Measurements from ENCODE around the gene AP1G2.
"Not testable (repeated sequence)": the region's sequence is repeated elsewhere in the genome, so short reads cannot be mapped to it uniquely, and the experiment has no call there.

AP1G2 gene, protein sequence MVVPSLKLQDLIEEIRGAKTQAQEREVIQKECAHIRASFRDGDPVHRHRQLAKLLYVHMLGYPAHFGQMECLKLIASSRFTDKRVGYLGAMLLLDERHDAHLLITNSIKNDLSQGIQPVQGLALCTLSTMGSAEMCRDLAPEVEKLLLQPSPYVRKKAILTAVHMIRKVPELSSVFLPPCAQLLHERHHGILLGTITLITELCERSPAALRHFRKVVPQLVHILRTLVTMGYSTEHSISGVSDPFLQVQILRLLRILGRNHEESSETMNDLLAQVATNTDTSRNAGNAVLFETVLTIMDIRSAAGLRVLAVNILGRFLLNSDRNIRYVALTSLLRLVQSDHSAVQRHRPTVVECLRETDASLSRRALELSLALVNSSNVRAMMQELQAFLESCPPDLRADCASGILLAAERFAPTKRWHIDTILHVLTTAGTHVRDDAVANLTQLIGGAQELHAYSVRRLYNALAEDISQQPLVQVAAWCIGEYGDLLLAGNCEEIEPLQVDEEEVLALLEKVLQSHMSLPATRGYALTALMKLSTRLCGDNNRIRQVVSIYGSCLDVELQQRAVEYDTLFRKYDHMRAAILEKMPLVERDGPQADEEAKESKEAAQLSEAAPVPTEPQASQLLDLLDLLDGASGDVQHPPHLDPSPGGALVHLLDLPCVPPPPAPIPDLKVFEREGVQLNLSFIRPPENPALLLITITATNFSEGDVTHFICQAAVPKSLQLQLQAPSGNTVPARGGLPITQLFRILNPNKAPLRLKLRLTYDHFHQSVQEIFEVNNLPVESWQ

DNA sequence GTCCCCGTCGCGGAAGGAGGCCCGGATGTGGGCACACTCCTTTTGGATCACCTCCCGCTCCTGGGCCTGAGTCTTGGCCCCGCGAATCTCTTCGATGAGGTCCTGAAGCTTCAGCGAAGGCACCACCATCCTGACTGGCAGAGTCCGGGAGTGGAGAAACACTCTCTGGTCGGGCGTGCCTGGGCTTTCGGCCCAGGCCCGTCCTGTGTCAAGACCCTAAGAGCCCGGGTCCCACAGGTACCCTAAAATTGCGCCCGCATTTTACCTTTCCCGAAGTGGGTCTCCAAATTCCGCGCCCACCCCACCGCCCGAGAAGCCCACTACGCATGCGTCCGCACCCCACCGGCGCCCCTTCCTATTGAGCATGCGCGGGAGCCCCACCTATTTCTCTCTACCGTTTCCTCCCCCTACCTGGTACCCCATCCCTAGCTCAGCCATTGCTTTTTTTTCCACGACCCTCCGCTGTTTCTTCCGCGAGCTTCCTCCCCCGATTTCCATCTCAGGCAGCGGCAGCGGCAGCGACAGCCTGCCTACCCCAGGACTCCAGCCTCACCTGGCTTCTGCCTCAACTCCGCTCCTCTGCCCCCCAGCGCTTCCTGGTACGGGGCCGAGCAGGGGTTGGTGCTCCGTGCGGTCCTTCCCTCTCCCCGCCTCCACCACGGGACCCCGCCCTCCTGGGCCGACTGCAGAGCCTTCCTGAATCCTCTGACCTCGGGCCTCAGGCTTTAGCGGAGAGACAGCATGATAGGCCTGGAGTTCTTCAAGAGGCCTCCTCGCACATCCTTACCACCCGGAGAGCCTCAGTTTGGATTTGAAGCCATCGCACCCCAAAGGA, at the start of gene AP1G2:
Gene AP1G2 (minus strand): TSS at position 606 of the 835 bp plus-strand sequence. CDS start 477 bp downstream, at position 129.
- DNase-seq: peak in 53 of 58 donors; percentile 52 to 84 (median 67)

DNA sequence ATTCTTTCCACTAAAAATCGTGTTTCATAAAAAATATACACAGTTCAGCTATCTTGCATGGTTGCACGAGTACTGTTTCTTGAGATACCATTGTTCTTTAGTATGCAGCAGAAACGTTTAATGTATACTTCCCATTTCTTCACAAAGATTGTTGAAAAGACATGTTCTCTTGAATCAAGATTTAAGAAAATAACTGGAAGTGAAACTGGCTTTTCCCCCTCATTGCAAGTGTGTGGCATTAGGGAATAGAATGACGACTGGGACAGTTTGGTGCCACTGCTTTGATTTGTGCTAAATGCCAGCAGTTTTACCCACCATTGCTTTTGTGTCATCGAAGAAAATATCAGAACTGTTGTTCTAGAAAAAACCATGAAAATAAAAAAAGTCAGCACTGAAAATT, 48.3 kb upstream of the AP1G2 start:
- DNase-seq: no peak

DNA sequence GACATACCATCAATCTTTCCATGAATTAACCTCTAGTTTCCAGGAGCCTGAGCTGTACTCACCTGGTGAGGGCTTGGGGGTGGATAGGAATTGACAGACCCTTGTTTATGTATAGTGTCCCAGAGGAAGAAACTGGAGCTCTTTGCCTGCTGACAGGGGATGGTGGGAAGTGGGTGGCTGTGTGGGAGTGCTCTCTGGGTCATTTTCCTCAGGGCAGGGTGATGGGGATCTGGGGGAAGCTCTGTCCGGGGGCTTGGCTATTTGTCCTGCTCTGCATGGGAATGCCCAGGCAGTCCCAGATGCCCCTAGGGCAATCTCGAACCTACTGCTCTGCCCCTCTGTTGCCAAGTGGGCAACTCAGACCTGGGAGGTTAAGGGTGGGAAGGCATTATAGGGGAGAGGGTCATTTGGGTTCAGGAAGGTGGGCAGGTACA, 46.8 kb upstream of the AP1G2 start:
- no peak for DNase-seq

DNA sequence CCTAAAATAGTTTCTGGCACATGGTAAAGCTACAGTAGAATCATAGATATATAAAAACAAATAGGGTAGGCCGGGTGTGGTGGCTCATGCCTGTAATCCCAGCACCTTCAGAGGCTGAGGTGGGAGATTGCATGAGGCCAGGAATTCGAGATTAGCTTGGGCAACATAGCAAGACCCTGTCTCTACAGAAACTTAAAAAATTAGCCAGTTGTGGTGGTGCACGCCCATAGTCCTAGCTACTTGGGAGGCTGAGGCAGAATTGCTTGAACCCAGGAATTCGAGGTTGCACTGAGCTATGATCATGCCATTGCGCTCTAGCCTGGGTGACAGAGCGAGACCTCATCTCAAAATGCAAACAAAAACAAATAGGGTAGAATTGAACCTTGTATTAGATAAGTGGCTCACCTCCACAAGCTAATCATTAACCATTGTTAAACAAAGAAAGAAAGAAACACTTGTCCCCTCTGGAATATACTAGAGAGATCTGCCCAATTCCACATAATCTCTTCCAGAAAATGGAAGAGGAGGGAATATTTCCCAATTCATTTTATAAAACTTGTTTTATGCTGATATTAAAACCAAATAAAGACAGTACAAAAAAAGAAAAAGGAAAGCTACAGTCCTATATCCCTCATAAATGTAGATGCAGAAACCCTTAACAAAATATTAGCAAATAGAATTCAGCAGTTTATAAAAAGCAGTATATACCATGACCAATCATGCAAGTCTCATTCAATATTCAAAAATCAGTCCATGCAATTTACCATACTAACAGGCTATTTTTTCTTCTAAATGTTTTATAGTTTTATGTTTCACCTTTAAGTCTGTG, 45.9 kb upstream of the AP1G2 start:
- no peak for DNase-seq

DNA sequence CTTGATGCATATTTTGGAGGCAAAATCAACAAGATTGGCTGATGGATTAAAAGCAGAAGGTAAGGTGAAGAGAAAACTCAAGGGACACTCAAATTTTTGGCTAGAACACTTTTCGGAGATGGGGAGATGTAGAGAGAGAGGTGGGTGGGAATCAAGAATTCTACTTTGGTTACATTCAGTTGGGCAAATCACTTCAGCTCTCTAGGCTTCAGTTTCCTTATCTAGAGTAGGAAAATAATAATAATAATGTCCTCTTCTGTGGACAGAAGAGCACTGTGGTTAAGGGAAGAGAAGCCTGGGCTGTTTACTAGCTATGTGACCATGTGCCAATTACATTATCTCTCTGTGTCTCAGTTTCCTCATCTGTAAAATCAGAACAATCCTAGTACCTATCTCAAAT, 45.2 kb upstream of the AP1G2 start:
- DNase-seq: no peak

DNA sequence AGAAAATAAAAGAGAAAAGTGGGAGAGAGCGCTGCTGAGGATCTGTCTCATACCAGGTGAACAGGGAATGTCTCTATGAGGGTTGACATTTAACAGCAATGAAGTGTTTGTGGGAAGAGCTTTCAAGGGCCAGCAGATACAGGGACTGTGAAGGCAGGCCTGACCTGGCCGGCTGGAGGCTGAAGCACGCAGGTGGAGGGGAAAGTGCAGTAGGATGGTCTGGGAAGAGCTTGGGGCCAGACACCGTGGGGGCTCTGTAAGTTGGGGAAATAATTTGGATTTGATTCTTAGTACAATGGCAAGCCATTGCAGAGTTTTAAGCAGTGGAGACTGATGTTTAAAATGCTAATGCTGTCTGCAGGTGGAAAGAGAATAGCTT, 44.8 kb upstream of the AP1G2 start:
- no peak for DNase-seq

DNA sequence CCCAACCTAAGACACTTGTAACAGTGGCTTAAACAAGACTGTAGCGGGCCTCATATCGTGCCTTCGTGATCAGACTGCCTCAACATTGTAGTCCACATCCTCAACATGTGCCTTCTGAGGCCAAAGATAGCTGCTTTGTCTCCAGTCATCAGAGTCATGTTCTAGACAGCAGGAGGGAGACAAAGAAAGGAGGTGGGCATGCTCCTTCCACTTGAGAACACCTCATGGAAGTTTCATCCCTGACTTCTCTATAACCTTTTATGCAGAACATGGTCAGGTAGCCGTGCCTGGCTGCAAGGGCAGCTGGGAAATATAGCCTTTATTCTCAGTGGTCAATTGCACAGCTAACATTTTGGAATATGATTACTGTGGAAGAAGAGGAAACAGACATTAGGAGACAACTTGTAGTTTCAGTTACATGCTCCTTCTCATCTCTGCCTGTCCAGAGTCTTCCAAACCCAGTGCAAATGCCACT, 43.3 kb upstream of the AP1G2 start:
- DNase-seq: no peak

DNA sequence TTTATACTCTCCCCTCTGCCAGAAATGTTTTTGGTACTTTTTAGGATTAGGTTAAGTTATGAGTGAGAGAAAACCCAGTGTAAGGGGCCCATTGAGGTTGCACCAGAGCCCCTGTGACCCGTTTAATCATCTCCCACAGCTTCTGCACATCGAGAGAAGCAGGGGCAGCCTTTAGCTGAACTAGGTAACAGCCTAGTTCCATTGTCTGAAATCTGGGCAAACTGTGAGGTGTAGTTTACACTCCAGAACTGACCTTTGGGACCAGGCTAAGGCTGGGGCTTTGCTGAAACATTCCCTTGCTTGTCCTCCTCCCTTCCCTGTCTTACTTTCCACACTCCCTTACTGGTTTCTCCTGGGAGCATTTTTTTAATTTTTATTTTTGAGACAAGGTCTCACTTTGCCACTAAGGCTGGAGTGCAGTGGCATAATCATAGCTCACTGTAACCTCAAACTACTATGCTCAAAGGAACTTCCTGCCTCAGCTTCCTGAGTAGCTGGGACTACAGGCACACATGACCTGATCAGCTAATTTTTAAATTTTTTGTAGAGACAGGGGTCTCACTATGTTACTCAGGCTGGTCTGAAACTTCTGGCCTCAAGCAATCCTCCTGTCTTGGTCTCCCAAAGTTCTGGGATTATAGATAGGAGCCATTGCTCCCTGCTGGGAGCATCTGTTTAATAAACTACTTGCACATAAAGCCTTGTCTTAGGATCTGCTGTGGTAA, 42.7 kb upstream of the AP1G2 start:
- DNase-seq: no peak

DNA sequence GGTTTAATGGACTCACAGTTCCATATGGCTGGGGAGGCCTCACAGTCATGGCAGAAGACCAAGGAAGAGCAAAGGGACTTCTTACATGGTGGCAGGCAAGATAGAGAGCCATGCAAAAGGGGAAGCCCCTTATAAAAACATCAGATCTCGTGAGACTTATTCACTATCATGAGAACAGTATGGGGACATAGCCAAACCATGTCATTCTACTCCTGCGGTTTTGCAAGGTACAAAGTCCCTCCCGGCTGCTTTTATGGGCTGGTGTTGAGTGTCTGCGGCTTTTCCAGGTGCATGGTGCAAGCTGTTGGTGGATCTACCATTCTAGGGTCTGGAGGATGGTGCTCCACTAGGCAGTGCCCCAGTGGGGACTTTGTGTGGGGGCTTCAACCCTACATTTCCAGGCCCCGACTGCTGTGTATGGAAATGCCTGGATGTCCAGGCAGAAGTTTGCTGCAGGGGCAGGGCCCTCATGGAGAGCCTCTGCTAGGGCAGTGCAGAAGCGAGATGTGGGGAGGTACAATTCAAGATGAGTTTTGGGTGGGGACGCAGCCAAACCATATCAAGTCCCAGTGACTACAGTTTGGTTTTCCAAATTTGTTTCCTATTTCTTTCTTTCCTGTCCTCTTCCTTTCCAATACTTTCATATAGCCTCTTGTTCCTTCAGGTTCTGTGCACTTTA, 42.0 kb upstream of the AP1G2 start:
- not testable (repeated sequence) for DNase-seq

DNA sequence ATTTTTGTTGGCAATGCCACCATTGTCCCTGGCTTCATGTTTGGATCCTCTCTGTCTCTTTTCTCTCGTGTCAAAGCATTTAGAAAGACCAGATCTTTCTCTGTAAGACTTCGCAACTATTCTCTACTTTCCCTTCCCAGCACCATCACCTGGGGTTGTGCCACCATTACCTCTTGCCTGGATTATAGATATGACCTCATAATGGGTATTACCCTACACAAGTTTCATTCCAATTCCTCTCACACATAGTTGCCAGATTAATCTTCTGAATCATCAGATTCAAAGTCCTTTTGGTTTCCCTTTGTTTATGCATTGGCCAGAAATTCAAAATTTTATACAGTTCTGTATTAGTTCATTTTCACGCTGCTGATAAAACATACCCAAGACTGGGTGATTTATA, 41.4 kb upstream of the AP1G2 start:
- DNase-seq: no peak

DNA sequence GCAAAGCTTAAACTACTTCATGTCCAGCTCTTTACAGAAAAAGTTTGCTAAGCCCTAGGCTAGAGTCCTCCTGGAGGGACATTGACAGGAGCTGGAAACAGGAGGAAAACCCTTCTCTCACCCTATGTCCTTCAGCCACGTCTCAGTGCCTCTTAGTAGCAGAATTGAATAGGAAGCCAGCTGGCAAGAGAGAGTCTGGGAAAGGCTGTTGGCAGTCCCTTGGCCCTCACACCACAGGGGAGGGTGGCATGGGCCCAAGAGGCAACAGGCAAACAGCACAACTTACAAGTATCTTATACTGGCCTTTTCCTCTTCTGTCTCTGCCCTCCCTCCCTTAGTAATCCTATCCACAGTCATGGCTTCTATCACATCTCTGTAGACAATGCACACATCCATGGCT, 40.9 kb upstream of the AP1G2 start:
- peak in 23 of 58 donors; percentile 3 to 45 (median 30) for DNase-seq

DNA sequence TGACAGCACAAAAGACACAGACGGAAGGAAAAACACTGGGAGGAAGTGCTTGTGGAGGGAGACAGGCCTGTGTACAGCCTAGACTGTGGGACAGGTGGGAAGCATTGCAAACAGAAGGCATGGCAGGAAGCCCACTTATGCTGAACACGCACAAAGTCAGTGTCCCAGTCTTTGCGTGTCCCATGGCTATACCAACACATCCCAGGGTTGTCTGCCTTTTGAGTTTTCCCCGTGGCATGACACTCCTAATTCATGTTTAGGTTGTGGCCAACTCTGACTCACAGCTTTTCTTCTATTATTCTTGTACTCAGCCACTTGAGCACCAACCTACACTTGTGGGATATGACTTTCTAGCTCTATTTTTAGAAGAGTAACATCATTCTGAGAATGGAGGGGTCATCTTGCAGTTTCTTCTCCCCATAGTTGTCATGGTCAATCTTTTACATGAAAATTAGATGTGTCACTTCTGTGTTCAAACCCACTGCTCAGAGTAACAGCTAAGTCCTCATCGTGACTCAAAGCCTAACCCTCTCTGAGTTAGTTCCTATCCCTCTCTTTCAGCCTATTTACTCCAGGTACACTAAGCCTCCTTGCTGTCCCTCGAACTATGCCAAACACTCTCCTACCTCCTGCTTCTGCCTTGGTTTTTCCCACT, 38.5 kb upstream of the AP1G2 start:
- DNase-seq: no peak

DNA sequence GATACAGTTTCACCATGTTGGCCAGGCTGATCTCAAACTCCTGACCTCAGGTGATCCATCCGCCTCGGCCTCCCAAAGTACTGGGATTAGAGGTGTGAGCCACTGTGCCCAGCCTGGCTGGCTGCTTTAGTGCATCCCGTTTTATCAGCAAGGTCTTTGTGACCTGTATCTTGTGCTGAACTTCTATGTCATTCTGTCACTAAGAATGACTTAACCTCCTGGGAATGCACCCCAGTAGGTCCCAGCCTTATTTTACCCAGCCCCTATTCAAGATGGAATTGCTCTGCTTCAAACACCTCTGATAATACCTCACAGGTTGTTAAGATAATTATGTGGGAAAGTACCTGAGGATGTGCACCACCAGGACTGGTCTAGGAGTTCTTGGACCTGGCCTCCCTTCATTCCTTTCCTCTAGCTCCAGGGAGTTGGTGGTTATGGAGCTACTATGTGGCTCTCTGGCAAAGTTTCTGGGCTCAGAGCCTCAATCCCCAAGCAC, 37.1 kb upstream of the AP1G2 start:
- DNase-seq: no peak

DNA sequence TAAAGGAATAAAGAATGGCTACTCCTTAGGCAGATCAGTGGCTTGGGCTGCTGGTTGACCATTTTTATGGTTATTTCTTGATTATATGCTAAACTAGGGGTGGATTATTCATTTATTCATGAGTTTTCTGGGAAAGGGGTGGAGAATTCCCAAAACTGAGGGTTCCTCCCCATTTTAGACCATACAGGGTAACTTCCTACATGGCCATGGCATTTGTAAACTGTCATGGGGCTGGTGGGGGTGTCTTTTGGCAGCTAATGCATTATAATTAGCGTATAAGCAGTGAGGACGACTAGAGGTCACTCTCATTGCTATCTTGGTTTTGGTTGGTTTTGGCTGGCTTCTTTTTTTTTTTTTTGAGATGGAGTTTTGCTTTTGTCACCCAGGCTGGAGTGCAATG, 36.6 kb upstream of the AP1G2 start:
- no peak for DNase-seq

DNA sequence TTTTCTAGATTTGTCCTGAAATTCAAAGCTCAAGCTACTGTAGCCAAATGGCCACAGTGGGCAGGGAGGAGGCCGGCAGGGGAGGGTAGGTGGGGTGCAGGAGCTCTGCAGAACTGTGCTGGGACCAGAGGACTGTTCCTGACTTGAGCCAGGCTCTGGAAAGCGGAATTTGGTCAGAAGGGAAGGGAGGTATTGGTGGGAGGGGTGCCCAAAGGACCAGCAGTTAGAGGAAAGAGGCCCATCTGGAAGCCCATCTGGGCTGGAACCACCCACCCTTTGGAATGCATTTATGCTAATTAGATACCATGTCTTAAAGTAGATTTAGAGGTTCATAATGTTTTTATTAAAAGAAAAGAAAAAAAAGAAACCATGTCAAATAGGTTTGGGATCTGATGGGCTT, 35.5 kb upstream of the AP1G2 start:
- no peak for DNase-seq

DNA sequence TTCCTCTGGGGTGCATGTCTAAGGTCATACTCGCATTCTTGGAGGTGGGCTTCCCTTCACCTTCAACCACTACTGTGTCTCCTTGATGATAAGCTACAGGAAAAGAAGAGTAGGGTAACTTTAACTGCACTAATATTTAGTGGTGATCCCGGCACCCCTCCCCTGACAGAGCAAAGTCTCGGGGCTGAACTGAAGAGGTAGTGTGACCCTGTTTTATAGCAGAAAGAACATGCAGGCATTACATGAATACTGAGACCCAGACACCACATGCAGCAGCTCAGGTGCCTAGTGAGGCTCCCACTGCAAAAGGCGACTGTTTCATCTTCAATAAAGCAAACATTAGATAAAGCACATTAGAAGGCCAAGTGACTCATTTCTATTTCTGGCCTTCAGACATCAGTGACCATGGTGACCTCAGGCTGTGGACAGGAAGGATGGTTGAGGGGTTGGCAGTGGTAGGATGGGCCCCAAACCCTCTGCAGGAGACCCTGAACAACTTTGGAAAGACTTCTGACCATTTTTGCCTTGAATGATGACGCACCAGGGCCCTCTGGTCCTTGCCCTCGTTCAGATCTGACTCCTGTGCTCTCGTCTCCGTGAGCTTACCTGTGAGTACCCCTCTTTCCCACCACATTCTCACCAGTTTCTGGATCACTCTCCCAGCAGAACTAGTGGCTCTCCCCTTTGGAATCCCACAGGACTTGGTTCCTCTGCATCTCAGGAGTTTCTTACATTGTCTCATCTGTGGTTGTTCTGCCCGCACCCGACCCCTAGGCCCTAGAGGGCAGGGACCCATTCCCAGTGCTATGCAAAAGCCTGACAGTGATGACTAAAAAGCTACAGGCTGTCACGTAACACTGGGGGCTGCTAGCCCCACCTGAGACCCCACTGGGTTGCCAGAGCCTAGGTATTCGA, 34.8 kb upstream of the AP1G2 start:
- no peak for DNase-seq

DNA sequence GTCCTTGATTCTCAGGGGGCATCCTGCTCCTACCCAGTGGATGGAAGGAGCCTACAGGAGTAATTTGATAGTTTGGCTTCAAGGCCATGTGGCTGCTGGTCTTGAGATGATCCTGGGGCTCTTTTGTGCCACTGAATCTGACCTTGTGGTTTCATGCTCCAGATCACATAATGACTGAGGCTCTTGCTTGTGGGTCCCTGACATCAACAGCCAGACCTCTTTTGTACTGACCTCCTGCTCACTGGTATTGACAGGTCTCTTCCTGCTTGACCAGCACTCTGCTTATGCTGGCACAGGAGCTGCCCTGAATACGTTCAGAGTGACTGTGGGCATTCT, 34.2 kb upstream of the AP1G2 start:
- no peak for DNase-seq

DNA sequence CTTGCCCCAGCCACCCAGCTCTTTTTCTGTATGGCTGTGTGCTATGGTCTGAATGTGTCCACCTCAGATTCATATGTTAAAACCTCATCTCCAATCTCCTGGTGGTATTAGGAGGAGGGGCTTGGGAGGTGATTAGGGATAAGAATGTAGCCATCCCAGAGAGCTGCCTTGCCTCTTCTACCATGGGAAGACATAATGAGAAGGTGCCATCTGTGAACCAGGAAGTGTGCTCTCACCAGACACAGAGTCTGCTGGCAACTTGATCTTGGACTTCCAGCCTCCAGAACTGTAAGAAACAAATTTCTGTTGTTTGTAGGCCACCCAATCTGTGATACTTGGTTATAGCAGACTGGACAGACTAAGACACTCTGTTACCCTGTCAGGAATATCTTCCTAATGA, 33.8 kb upstream of the AP1G2 start:
- DNase-seq: no peak
